Measurements from ENCODE around the gene IL15.

- TF ChIP-seq CTCF (conservative IDR thresholded peaks at IDR 0.05; ENCODE audit: low read depth, low read length): no peak
- TF ChIP-seq EZH2 (IDR thresholded peaks at IDR 0.05; ENCODE audit: low read length, unreplicated experiment): no peak
Observed at GRCh38 chr4:141676087-141676670, 39.8 kb downstream of the IL15 start.
